T-helper 2 cell treated with Interferon-gamma antibody and Interleukin-4, amounts not matched to agents 5 μg/mL and 100 μg/mL, for 36 hours (primary cell): ENCODE results near the gene MAN2A1.

Source experiments
- DNase-seq: peaks from one replicate; pipeline ENCODE4 v3.0.0; 2021; ENCODE audit warnings: low spot score
- H3K27ac Mint-ChIP-seq: one replicate; pipeline ENCODE4 v1.8.0; 2021; ENCODE audit warnings: mild to moderate bottlenecking, mixed read lengths
- H3K27me3 Mint-ChIP-seq: one replicate; pipeline ENCODE4 v1.8.0; 2021; ENCODE audit warnings: low read depth, mixed read lengths
- H3K36me3 Mint-ChIP-seq: one replicate; pipeline ENCODE4 v1.8.0; 2021; ENCODE audit warnings: low read depth, mixed read lengths
- H3K4me1 Mint-ChIP-seq: one replicate; pipeline ENCODE4 v1.8.0; 2021; ENCODE audit warnings: low read depth, mixed read lengths
- H3K4me3 Mint-ChIP-seq: one replicate; pipeline ENCODE4 v1.8.0; 2022; ENCODE audit warnings: mild to moderate bottlenecking, moderate library complexity, mixed read lengths
- H3K9me3 Mint-ChIP-seq: one replicate; pipeline ENCODE4 v1.8.0; 2021; ENCODE audit warnings: mixed read lengths

The MAN2A1 gene

GRCh38 chr5:109739741-109740728, 50.3 kb downstream of the MAN2A1 start:
- H3K9me3 Mint-ChIP-seq, result no peaks in the 10 kb centered on the region
- H3K4me3 Mint-ChIP-seq, result no peak overlapping the region
- H3K4me1 Mint-ChIP-seq, result peaks cover 8% of the 10 kb centered on the region
- no peak overlapping the region for H3K27ac Mint-ChIP-seq
- H3K36me3 Mint-ChIP-seq, result peaks cover 12% of the 10 kb centered on the region
- no peak for DNase-seq
- no peaks in the 10 kb centered on the region for H3K27me3 Mint-ChIP-seq

GRCh38 chr5:109740966-109741365, 51.2 kb downstream of the MAN2A1 start:
- Mint-ChIP-seq H3K4me3 (no peak overlapping the region), H3K27me3 (no peaks in the 10 kb centered on the region), H3K9me3 (no peaks in the 10 kb centered on the region), H3K36me3 (peaks cover 12% of the 10 kb centered on the region), H3K27ac (no peak overlapping the region), H3K4me1 (peaks cover 8% of the 10 kb centered on the region)
- DNase-seq, result no peak

- H3K9me3 Mint-ChIP-seq, result no peaks in the 10 kb centered on the region
- H3K27me3 Mint-ChIP-seq, result no peaks in the 10 kb centered on the region
- DNase-seq, result no peak
- H3K4me3 Mint-ChIP-seq, result no peak overlapping the region
- no peak overlapping the region for H3K27ac Mint-ChIP-seq
- peaks cover 8% of the 10 kb centered on the region for H3K4me1 Mint-ChIP-seq
- H3K36me3 Mint-ChIP-seq, result peaks cover 12% of the 10 kb centered on the region
Observed at GRCh38 chr5:109741390-109741789, 51.7 kb downstream of the MAN2A1 start.

GRCh38 chr5:109743041-109743531, 53.4 kb downstream of the MAN2A1 start:
- Mint-ChIP-seq H3K27ac (no peak overlapping the region), H3K9me3 (no peaks in the 10 kb centered on the region), H3K36me3 (peaks cover 8% of the 10 kb centered on the region), H3K4me1 (peaks cover 8% of the 10 kb centered on the region), H3K27me3 (no peaks in the 10 kb centered on the region), H3K4me3 (no peak overlapping the region)
- no peak for DNase-seq

GRCh38 chr5:109743770-109744212, 54.1 kb downstream of the MAN2A1 start:
- DNase-seq, result no peak
- Mint-ChIP-seq H3K4me3 (no peak overlapping the region), H3K27me3 (no peaks in the 10 kb centered on the region), H3K4me1 (peaks cover 8% of the 10 kb centered on the region), H3K9me3 (no peaks in the 10 kb centered on the region), H3K27ac (no peak overlapping the region), H3K36me3 (peaks cover 8% of the 10 kb centered on the region)

- DNase-seq, result no peak
- Mint-ChIP-seq H3K36me3 (peaks cover 8% of the 10 kb centered on the region), H3K27ac (no peak overlapping the region), H3K27me3 (no peaks in the 10 kb centered on the region), H3K4me1 (peaks cover 6% of the 10 kb centered on the region), H3K4me3 (no peak overlapping the region), H3K9me3 (no peaks in the 10 kb centered on the region)
Observed at GRCh38 chr5:109744261-109744660, 54.5 kb downstream of the MAN2A1 start.

- H3K9me3 Mint-ChIP-seq, result no peaks in the 10 kb centered on the region
- no peak for DNase-seq
- H3K4me3 Mint-ChIP-seq, result no peak overlapping the region
- H3K27me3 Mint-ChIP-seq, result no peaks in the 10 kb centered on the region
- no peaks in the 10 kb centered on the region for H3K4me1 Mint-ChIP-seq
- H3K36me3 Mint-ChIP-seq, result peaks cover 11% of the 10 kb centered on the region
- no peak overlapping the region for H3K27ac Mint-ChIP-seq
Observed at GRCh38 chr5:109748546-109748945, 58.8 kb downstream of the MAN2A1 start.

- H3K9me3 Mint-ChIP-seq, result no peaks in the 10 kb centered on the region
- no peak for DNase-seq
- H3K27me3 Mint-ChIP-seq, result no peaks in the 10 kb centered on the region
- H3K36me3 Mint-ChIP-seq, result peaks cover 10% of the 10 kb centered on the region
- no peak overlapping the region for H3K4me3 Mint-ChIP-seq
- H3K4me1 Mint-ChIP-seq, result no peaks in the 10 kb centered on the region
- no peak overlapping the region for H3K27ac Mint-ChIP-seq
Observed at GRCh38 chr5:109750463-109750862, 60.7 kb downstream of the MAN2A1 start.

GRCh38 chr5:109753279-109753678, 63.6 kb downstream of the MAN2A1 start:
- Mint-ChIP-seq H3K4me1 (no peaks in the 10 kb centered on the region), H3K27me3 (no peaks in the 10 kb centered on the region), H3K27ac (no peak overlapping the region), H3K9me3 (no peaks in the 10 kb centered on the region), H3K4me3 (no peak overlapping the region), H3K36me3 (peaks cover 21% of the 10 kb centered on the region)
- no peak for DNase-seq

- H3K4me1 Mint-ChIP-seq, result peaks cover 1% of the 10 kb centered on the region
- DNase-seq, result no peak
- no peak overlapping the region for H3K4me3 Mint-ChIP-seq
- H3K36me3 Mint-ChIP-seq, result peaks cover 23% of the 10 kb centered on the region
- H3K9me3 Mint-ChIP-seq, result no peaks in the 10 kb centered on the region
- H3K27ac Mint-ChIP-seq, result no peak overlapping the region
- no peaks in the 10 kb centered on the region for H3K27me3 Mint-ChIP-seq
Observed at GRCh38 chr5:109754319-109754718, 64.6 kb downstream of the MAN2A1 start.

GRCh38 chr5:109755761-109756160, 66.0 kb downstream of the MAN2A1 start:
- DNase-seq, result no peak
- Mint-ChIP-seq H3K36me3 (peaks cover 28% of the 10 kb centered on the region), H3K4me1 (peaks cover 4% of the 10 kb centered on the region), H3K27me3 (no peaks in the 10 kb centered on the region), H3K9me3 (peaks cover 9% of the 10 kb centered on the region), H3K4me3 (no peak overlapping the region), H3K27ac (no peak overlapping the region)

GRCh38 chr5:109756543-109757185, 66.9 kb downstream of the MAN2A1 start:
- H3K4me3 Mint-ChIP-seq, result no peak overlapping the region
- no peak for DNase-seq
- H3K36me3 Mint-ChIP-seq, result peaks cover 27% of the 10 kb centered on the region
- no peaks in the 10 kb centered on the region for H3K27me3 Mint-ChIP-seq
- H3K27ac Mint-ChIP-seq, result no peak overlapping the region
- H3K4me1 Mint-ChIP-seq, result peaks cover 4% of the 10 kb centered on the region
- peaks cover 10% of the 10 kb centered on the region for H3K9me3 Mint-ChIP-seq

- peaks cover 4% of the 10 kb centered on the region for H3K4me1 Mint-ChIP-seq
- no peak overlapping the region for H3K27ac Mint-ChIP-seq
- H3K9me3 Mint-ChIP-seq, result peaks cover 12% of the 10 kb centered on the region
- H3K36me3 Mint-ChIP-seq, result peaks cover 26% of the 10 kb centered on the region
- no peak overlapping the region for H3K4me3 Mint-ChIP-seq
- no peak for DNase-seq
- no peaks in the 10 kb centered on the region for H3K27me3 Mint-ChIP-seq
Observed at GRCh38 chr5:109757490-109757889, 67.8 kb downstream of the MAN2A1 start.

GRCh38 chr5:109759306-109759705, 69.6 kb downstream of the MAN2A1 start:
- DNase-seq, result no peak
- Mint-ChIP-seq H3K4me3 (no peak overlapping the region), H3K4me1 (peaks cover 4% of the 10 kb centered on the region), H3K27me3 (no peaks in the 10 kb centered on the region), H3K36me3 (peaks cover 34% of the 10 kb centered on the region), H3K9me3 (peaks cover 18% of the 10 kb centered on the region), H3K27ac (no peak overlapping the region)
